ENCODE measurements around the gene FBN1. TPM values are rescaled to one million over a fixed set of nuclear protein-coding genes. Genes with fewer than 3 reads are reported as not detected.

The FBN1 gene
- total RNA-seq, 1 donor from 2014 or later, result 439 TPM

GRCh38 chr15:48652510-48653076, 7.1 kb upstream of the FBN1 start:
- Histone ChIP-seq H3K27ac (ENCODE audit: low read depth, low read length) (no peak overlapping the region), H3K36me3 (ENCODE audit: control insufficient read depth in 3 of 3, insufficient read depth in 3 of 3, low read length in 3 of 3) (no peaks in the 10 kb centered on the region), H3K4me3 (ENCODE audit: low read length in 3 of 3) (no peak overlapping the region), H3K4me1 (ENCODE audit: control insufficient read depth in 3 of 3, insufficient read depth in 3 of 3, low read length in 3 of 3) (peaks cover 0 to 8% (median 0%) of the 10 kb centered on the region in 3 donors), H3K27me3 (ENCODE audit: control insufficient read depth in 3 of 3, insufficient read depth in 3 of 3, low read length in 3 of 3) (peaks cover 0 to 2% (median 0%) of the 10 kb centered on the region in 3 donors), H3K9me3 (ENCODE audit: control insufficient read depth in 3 of 3, low read length in 3 of 3) (no peaks in the 10 kb centered on the region), H3K9ac (ENCODE audit: low read depth in 1 of 3, low read length in 3 of 3) (no peak overlapping the region)

- H3K36me3 ChIP-seq (ENCODE audit: control insufficient read depth in 3 of 3, insufficient read depth in 3 of 3, low read length in 3 of 3), result no peaks in the 10 kb centered on the region
- no peak overlapping the region for H3K27ac ChIP-seq (ENCODE audit: low read depth, low read length)
- H3K4me3 ChIP-seq (ENCODE audit: low read length in 3 of 3), result no peak overlapping the region
- H3K4me1 ChIP-seq (ENCODE audit: control insufficient read depth in 3 of 3, insufficient read depth in 3 of 3, low read length in 3 of 3), result peaks cover 2 to 8% (median 4%) of the 10 kb centered on the region in 3 donors
- no peak overlapping the region for H3K9ac ChIP-seq (ENCODE audit: low read depth in 1 of 3, low read length in 3 of 3)
- H3K9me3 ChIP-seq (ENCODE audit: control insufficient read depth in 3 of 3, low read length in 3 of 3), result no peaks in the 10 kb centered on the region
- H3K27me3 ChIP-seq (ENCODE audit: control insufficient read depth in 3 of 3, insufficient read depth in 3 of 3, low read length in 3 of 3), result peaks cover 3 to 6% (median 4%) of the 10 kb centered on the region in 3 donors
Observed at GRCh38 chr15:48650931-48651330, 5.4 kb upstream of the FBN1 start.

GRCh38 chr15:48647962-48648361, 2.5 kb upstream of the FBN1 start:
- H3K27ac ChIP-seq (ENCODE audit: low read depth, low read length), result no peak overlapping the region
- no peaks in the 10 kb centered on the region for H3K9me3 ChIP-seq (ENCODE audit: control insufficient read depth in 3 of 3, low read length in 3 of 3)
- no peak overlapping the region for H3K4me3 ChIP-seq (ENCODE audit: low read length in 3 of 3)
- H3K9ac ChIP-seq (ENCODE audit: low read depth in 1 of 3, low read length in 3 of 3), result no peak overlapping the region
- peaks cover 4 to 10% (median 7%) of the 10 kb centered on the region in 3 donors for H3K4me1 ChIP-seq (ENCODE audit: control insufficient read depth in 3 of 3, insufficient read depth in 3 of 3, low read length in 3 of 3)
- H3K27me3 ChIP-seq (ENCODE audit: control insufficient read depth in 3 of 3, insufficient read depth in 3 of 3, low read length in 3 of 3), result peaks cover 5 to 14% (median 13%) of the 10 kb centered on the region in 3 donors
- no peaks in the 10 kb centered on the region for H3K36me3 ChIP-seq (ENCODE audit: control insufficient read depth in 3 of 3, insufficient read depth in 3 of 3, low read length in 3 of 3)

GRCh38 chr15:48646331-48646730, 822 bp upstream of the FBN1 start:
- peaks cover 5 to 14% (median 13%) of the 10 kb centered on the region in 3 donors for H3K27me3 ChIP-seq (ENCODE audit: control insufficient read depth in 3 of 3, insufficient read depth in 3 of 3, low read length in 3 of 3)
- H3K4me1 ChIP-seq (ENCODE audit: control insufficient read depth in 3 of 3, insufficient read depth in 3 of 3, low read length in 3 of 3), result peaks cover 4 to 8% (median 7%) of the 10 kb centered on the region in 3 donors
- H3K9me3 ChIP-seq (ENCODE audit: control insufficient read depth in 3 of 3, low read length in 3 of 3), result no peaks in the 10 kb centered on the region

GRCh38 chr15:48644827-48645557, 517 bp downstream of the FBN1 start:
- H3K4me3 ChIP-seq (ENCODE audit: low read length in 3 of 3), result peak overlapping the region; percentile 69 to 82 (median 73)
- peak overlapping the region; percentile 65 for H3K27ac ChIP-seq (ENCODE audit: low read depth, low read length)
- no peaks in the 10 kb centered on the region for H3K36me3 ChIP-seq (ENCODE audit: control insufficient read depth in 3 of 3, insufficient read depth in 3 of 3, low read length in 3 of 3)
- peaks cover 4 to 8% (median 7%) of the 10 kb centered on the region in 3 donors for H3K4me1 ChIP-seq (ENCODE audit: control insufficient read depth in 3 of 3, insufficient read depth in 3 of 3, low read length in 3 of 3)
- peaks cover 5 to 14% (median 13%) of the 10 kb centered on the region in 3 donors for H3K27me3 ChIP-seq (ENCODE audit: control insufficient read depth in 3 of 3, insufficient read depth in 3 of 3, low read length in 3 of 3)
- no peaks in the 10 kb centered on the region for H3K9me3 ChIP-seq (ENCODE audit: control insufficient read depth in 3 of 3, low read length in 3 of 3)
- peak overlapping the region; percentile 71 to 81 (median 74) for H3K9ac ChIP-seq (ENCODE audit: low read depth in 1 of 3, low read length in 3 of 3)

More at GRCh38 chr15:48646331-48646730, 822 bp upstream of the FBN1 start:
- Histone ChIP-seq H3K27ac (ENCODE audit: low read depth, low read length) (peak overlapping the region; percentile 65), H3K9ac (ENCODE audit: low read depth in 1 of 3, low read length in 3 of 3) (peak overlapping the region; percentile 71 to 77 (median 76)), H3K4me3 (ENCODE audit: low read length in 3 of 3) (peak overlapping the region; percentile 69 to 82 (median 73)), H3K36me3 (ENCODE audit: control insufficient read depth in 3 of 3, insufficient read depth in 3 of 3, low read length in 3 of 3) (no peaks in the 10 kb centered on the region)

GRCh38 chr15:48644467-48644826, 1.1 kb downstream of the FBN1 start:
- Histone ChIP-seq H3K4me3 (ENCODE audit: low read length in 3 of 3) (peak overlapping the region; percentile 69 to 82 (median 73)), H3K9ac (ENCODE audit: low read depth in 1 of 3, low read length in 3 of 3) (peak overlapping the region; percentile 71 to 81 (median 74)), H3K9me3 (ENCODE audit: control insufficient read depth in 3 of 3, low read length in 3 of 3) (no peaks in the 10 kb centered on the region), H3K27me3 (ENCODE audit: control insufficient read depth in 3 of 3, insufficient read depth in 3 of 3, low read length in 3 of 3) (peaks cover 5 to 14% (median 13%) of the 10 kb centered on the region in 3 donors), H3K4me1 (ENCODE audit: control insufficient read depth in 3 of 3, insufficient read depth in 3 of 3, low read length in 3 of 3) (peaks cover 4 to 8% (median 7%) of the 10 kb centered on the region in 3 donors), H3K36me3 (ENCODE audit: control insufficient read depth in 3 of 3, insufficient read depth in 3 of 3, low read length in 3 of 3) (no peaks in the 10 kb centered on the region), H3K27ac (ENCODE audit: low read depth, low read length) (peak overlapping the region; percentile 65)

GRCh38 chr15:48643776-48644466, 1.6 kb downstream of the FBN1 start:
- H3K9ac ChIP-seq (ENCODE audit: low read depth in 1 of 3, low read length in 3 of 3), result peak overlapping the region; percentile 71 to 81 (median 74)
- H3K27ac ChIP-seq (ENCODE audit: low read depth, low read length), result peak overlapping the region; percentile 38
- peaks cover 5 to 14% (median 13%) of the 10 kb centered on the region in 3 donors for H3K27me3 ChIP-seq (ENCODE audit: control insufficient read depth in 3 of 3, insufficient read depth in 3 of 3, low read length in 3 of 3)
- peak overlapping the region; percentile 69 to 82 (median 73) for H3K4me3 ChIP-seq (ENCODE audit: low read length in 3 of 3)
- H3K36me3 ChIP-seq (ENCODE audit: control insufficient read depth in 3 of 3, insufficient read depth in 3 of 3, low read length in 3 of 3), result no peaks in the 10 kb centered on the region
- peaks cover 4 to 8% (median 7%) of the 10 kb centered on the region in 3 donors for H3K4me1 ChIP-seq (ENCODE audit: control insufficient read depth in 3 of 3, insufficient read depth in 3 of 3, low read length in 3 of 3)
- no peaks in the 10 kb centered on the region for H3K9me3 ChIP-seq (ENCODE audit: control insufficient read depth in 3 of 3, low read length in 3 of 3)

GRCh38 chr15:48643206-48643605, 2.3 kb downstream of the FBN1 start:
- no peaks in the 10 kb centered on the region for H3K9me3 ChIP-seq (ENCODE audit: control insufficient read depth in 3 of 3, low read length in 3 of 3)
- peak overlapping the region in 2 of 3 donors; percentile 35 to 82 for H3K4me3 ChIP-seq (ENCODE audit: low read length in 3 of 3)
- H3K27me3 ChIP-seq (ENCODE audit: control insufficient read depth in 3 of 3, insufficient read depth in 3 of 3, low read length in 3 of 3), result peaks cover 5 to 14% (median 13%) of the 10 kb centered on the region in 3 donors
- H3K4me1 ChIP-seq (ENCODE audit: control insufficient read depth in 3 of 3, insufficient read depth in 3 of 3, low read length in 3 of 3), result peaks cover 4 to 8% (median 7%) of the 10 kb centered on the region in 3 donors
- peak overlapping the region in 1 of 3 donors; percentile 27 for H3K9ac ChIP-seq (ENCODE audit: low read depth in 1 of 3, low read length in 3 of 3)
- H3K27ac ChIP-seq (ENCODE audit: low read depth, low read length), result no peak overlapping the region
- H3K36me3 ChIP-seq (ENCODE audit: control insufficient read depth in 3 of 3, insufficient read depth in 3 of 3, low read length in 3 of 3), result no peaks in the 10 kb centered on the region

GRCh38 chr15:48642795-48643194, 2.7 kb downstream of the FBN1 start:
- Histone ChIP-seq H3K27ac (ENCODE audit: low read depth, low read length) (no peak overlapping the region), H3K27me3 (ENCODE audit: control insufficient read depth in 3 of 3, insufficient read depth in 3 of 3, low read length in 3 of 3) (peaks cover 5 to 14% (median 11%) of the 10 kb centered on the region in 3 donors), H3K4me3 (ENCODE audit: low read length in 3 of 3) (peak overlapping the region in 2 of 3 donors; percentile 35 to 82), H3K4me1 (ENCODE audit: control insufficient read depth in 3 of 3, insufficient read depth in 3 of 3, low read length in 3 of 3) (peaks cover 4 to 8% (median 7%) of the 10 kb centered on the region in 3 donors), H3K36me3 (ENCODE audit: control insufficient read depth in 3 of 3, insufficient read depth in 3 of 3, low read length in 3 of 3) (no peaks in the 10 kb centered on the region), H3K9me3 (ENCODE audit: control insufficient read depth in 3 of 3, low read length in 3 of 3) (no peaks in the 10 kb centered on the region), H3K9ac (ENCODE audit: low read depth in 1 of 3, low read length in 3 of 3) (peak overlapping the region in 1 of 3 donors; percentile 27)
